HepG2 (cell line): ENCODE data around the gene CPEB3.

Source experiments
- CTCF ChIP-seq: sonication (generic); formaldehyde crosslinking; IDR thresholded peaks from 2 replicates; pipeline ENCODE4 v1.5.0; 2020; ENCODE audit warnings: mild to moderate bottlenecking, missing genetic modification reagents, moderate library complexity
- EZH2 ChIP-seq: conservative IDR thresholded peaks from 2 replicates; pipeline ENCODE4 v1.6.1; 2012; ENCODE audit warnings: mild to moderate bottlenecking, low read depth, low read length, moderate library complexity
- FOXO1 ChIP-seq: sonication (generic); formaldehyde crosslinking; IDR thresholded peaks from 2 replicates; pipeline ENCODE4 v1.4.0; 2020; ENCODE audit warnings: missing genetic modification reagents
- GABPA ChIP-seq, 2 experiments: IDR thresholded peaks; 2 replicates each; pipeline ENCODE4 v1.6.1; 2011 to 2016; ENCODE audit warnings: low read depth in 2 of 2, low read length in 1 of 2, missing biosample characterization in 1 of 2, missing genetic modification characterization in 1 of 2
- ISX ChIP-seq: sonication (generic); formaldehyde crosslinking; conservative IDR thresholded peaks from 2 replicates; pipeline ENCODE4 v1.5.0; 2020; ENCODE audit warnings: missing genetic modification reagents
- MAX ChIP-seq: IDR thresholded peaks from 2 replicates; pipeline ENCODE4 v1.6.1; 2012; ENCODE audit warnings: inconsistent platforms
- MLX ChIP-seq: IDR thresholded peaks from 2 replicates; pipeline ENCODE4 v1.6.1; 2016
- PRDM10 ChIP-seq: sonication (generic); formaldehyde crosslinking; IDR thresholded peaks from 2 replicates; pipeline ENCODE4 v1.4.0; 2020; ENCODE audit warnings: low read depth, missing genetic modification reagents
- RFX5 ChIP-seq: IDR thresholded peaks from 2 replicates; pipeline ENCODE4 v1.6.1; 2011; ENCODE audit warnings: low read depth, low read length, improper control_type of control experiment
- ZFP1 ChIP-seq: IDR thresholded peaks from 2 replicates; pipeline ENCODE4 v1.6.1; 2016
- ZNF24 ChIP-seq: fragments of 450-650 bp; IDR thresholded peaks from 2 replicates; pipeline ENCODE4 v1.6.1; 2017; ENCODE audit warnings: antibody characterized with exemption, mild to moderate bottlenecking
- ZNF274 ChIP-seq: sonication (generic); formaldehyde crosslinking; IDR thresholded peaks from 2 replicates; pipeline ENCODE4 v1.5.1; 2020; ENCODE audit warnings: mild to moderate bottlenecking, missing genetic modification reagents
- ZNF513 ChIP-seq: sonication (generic); formaldehyde crosslinking; conservative IDR thresholded peaks from 2 replicates; pipeline ENCODE4 v1.5.0; 2020; ENCODE audit warnings: missing genetic modification reagents

GRCh38 chr10:92125144-92125543 lies 165.7 kb downstream of the CPEB3 start:
- no peak for TF ChIP-seq ZNF24
- TF ChIP-seq ZNF513 (CRISPR knock-in tag): no peak
- TF ChIP-seq MLX (CRISPR knock-in tag): no peak
- no peak for TF ChIP-seq ZNF274 (CRISPR knock-in tag)
- TF ChIP-seq RFX5: no peak
- TF ChIP-seq ZFP1 (CRISPR knock-in tag): no peak
- TF ChIP-seq ISX (CRISPR knock-in tag): no peak
- no peak for TF ChIP-seq PRDM10 (CRISPR knock-in tag)
- TF ChIP-seq CTCF (CRISPR knock-in tag): no peak
- no peak for TF ChIP-seq FOXO1
- no peak for TF ChIP-seq EZH2
- no peak for TF ChIP-seq MAX
- no peak for TF ChIP-seq GABPA (IDR thresholded peaks at IDR 0.05; ENCODE audit: low read depth, low read length)
- TF ChIP-seq GABPA (CRISPR knock-in tag; IDR thresholded peaks at IDR 0.05; ENCODE audit: low read depth): no peak
